ENCODE data around the gene SDCCAG8. TPM values are rescaled to one million over a fixed set of nuclear protein-coding genes. Genes with fewer than 3 reads are reported as not detected.

The SDCCAG8 gene
- total RNA-seq, 2 experiments from 2014 or later, result 18.3 to 21.2 TPM

GRCh38 chr1:243374412-243374811 is 118.6 kb downstream of the SDCCAG8 start:
- no peak for TF ChIP-seq CTCF (IDR thresholded peaks at IDR 0.05)
- peaks cover 5% of the 10 kb centered on the region for H3K9me3 Mint-ChIP-seq
- H3K36me3 Mint-ChIP-seq (ENCODE audit: low read depth), result peaks cover 47% of the 10 kb centered on the region
- Histone ChIP-seq H3K4me3 (ENCODE audit: low read length) (no peak overlapping the region), H3K27ac (ENCODE audit: low read depth in 1 of 2, low read length in 2 of 2) (no peak overlapping the region), H3K36me3 (ENCODE audit: insufficient read depth, low read length) (peaks cover 6% of the 10 kb centered on the region), H3K4me1 (ENCODE audit: insufficient read depth, low read length) (no peaks in the 10 kb centered on the region), H3K27me3 (ENCODE audit: control insufficient read depth in 1 of 2, insufficient read depth in 2 of 2, low read length in 2 of 2) (no peaks in the 10 kb centered on the region), H3K9me3 (ENCODE audit: control insufficient read depth in 1 of 2, insufficient read depth in 1 of 2, low read length in 2 of 2) (peaks cover 0 to 5% of the 10 kb centered on the region in 2 experiments)
- H3K27ac Mint-ChIP-seq, result no peak overlapping the region
- H3K4me1 Mint-ChIP-seq (ENCODE audit: low read depth), result no peaks in the 10 kb centered on the region
- ChIA-PET CTCF (no interaction called here), POLR2A (no interaction called here)
- intact Hi-C loops (cut with DNase I, micrococcal nuclease), result no loop called here
- ATAC-seq (ENCODE audit: poor library complexity) (no peak), DNase-seq (no peak)
- no peaks in the 10 kb centered on the region for H3K27me3 Mint-ChIP-seq
- H3K4me3 Mint-ChIP-seq, result no peak overlapping the region

GRCh38 chr1:243375596-243375995 is 119.8 kb downstream of the SDCCAG8 start:
- no peak for ATAC-seq (ENCODE audit: poor library complexity)
- intact Hi-C loops (cut with DNase I, micrococcal nuclease), result no loop called here
- Histone ChIP-seq H3K27ac (ENCODE audit: low read depth in 1 of 2, low read length in 2 of 2) (no peak overlapping the region), H3K4me1 (ENCODE audit: insufficient read depth, low read length) (no peaks in the 10 kb centered on the region), H3K4me3 (ENCODE audit: low read length) (no peak overlapping the region), H3K36me3 (ENCODE audit: insufficient read depth, low read length) (peaks cover 6% of the 10 kb centered on the region), H3K9me3 (ENCODE audit: control insufficient read depth in 1 of 2, insufficient read depth in 1 of 2, low read length in 2 of 2) (peaks cover 0 to 5% of the 10 kb centered on the region in 2 experiments), H3K27me3 (ENCODE audit: control insufficient read depth in 1 of 2, insufficient read depth in 2 of 2, low read length in 2 of 2) (no peaks in the 10 kb centered on the region)
- Mint-ChIP-seq H3K27ac (no peak overlapping the region), H3K4me3 (no peak overlapping the region), H3K9me3 (peaks cover 5% of the 10 kb centered on the region), H3K36me3 (ENCODE audit: low read depth) (peaks cover 50% of the 10 kb centered on the region), H3K27me3 (no peaks in the 10 kb centered on the region), H3K4me1 (ENCODE audit: low read depth) (no peaks in the 10 kb centered on the region)
- POLR2A ChIA-PET, result interaction anchor here (1.2 kb wide), 1 partner anchor 31 kb away, joined by 3 read pairs; no protein-coding TSS in a partner anchor
- TF ChIP-seq CTCF (IDR thresholded peaks at IDR 0.05), result no peak
- DNase-seq, result no peak
- CTCF ChIA-PET, result no interaction called here

GRCh38 chr1:243378669-243379068 is 122.8 kb downstream of the SDCCAG8 start:
- H3K36me3 Mint-ChIP-seq (ENCODE audit: low read depth), result peaks cover 58% of the 10 kb centered on the region
- DNase-seq (no peak), ATAC-seq (ENCODE audit: poor library complexity) (no peak)
- no peak for TF ChIP-seq CTCF (IDR thresholded peaks at IDR 0.05)
- H3K27me3 ChIP-seq (ENCODE audit: control insufficient read depth in 1 of 2, insufficient read depth in 2 of 2, low read length in 2 of 2), result no peaks in the 10 kb centered on the region
- no peaks in the 10 kb centered on the region for H3K27me3 Mint-ChIP-seq
- no peak overlapping the region for H3K27ac Mint-ChIP-seq
- H3K9me3 ChIP-seq (ENCODE audit: control insufficient read depth in 1 of 2, insufficient read depth in 1 of 2, low read length in 2 of 2), result peaks cover 0 to 5% of the 10 kb centered on the region in 2 experiments
- intact Hi-C loops (cut with DNase I, micrococcal nuclease), result no loop called here
- H3K4me1 ChIP-seq (ENCODE audit: insufficient read depth, low read length), result no peaks in the 10 kb centered on the region
- no peak overlapping the region for H3K4me3 ChIP-seq (ENCODE audit: low read length)
- peaks cover 1% of the 10 kb centered on the region for H3K9me3 Mint-ChIP-seq
- no peak overlapping the region for H3K4me3 Mint-ChIP-seq
- ChIA-PET CTCF (no interaction called here), POLR2A (interaction anchor here (0.8 kb wide), 1 partner anchor 414 kb away, joined by 3 read pairs; no protein-coding TSS in a partner anchor)
- no peaks in the 10 kb centered on the region for H3K4me1 Mint-ChIP-seq (ENCODE audit: low read depth)
- no peak overlapping the region for H3K27ac ChIP-seq (ENCODE audit: low read depth in 1 of 2, low read length in 2 of 2)
- peaks cover 6% of the 10 kb centered on the region for H3K36me3 ChIP-seq (ENCODE audit: insufficient read depth, low read length)

Data from CD4-positive, alpha-beta T cell (primary cell).